ENCODE results near the gene COL4A1.

DNA sequence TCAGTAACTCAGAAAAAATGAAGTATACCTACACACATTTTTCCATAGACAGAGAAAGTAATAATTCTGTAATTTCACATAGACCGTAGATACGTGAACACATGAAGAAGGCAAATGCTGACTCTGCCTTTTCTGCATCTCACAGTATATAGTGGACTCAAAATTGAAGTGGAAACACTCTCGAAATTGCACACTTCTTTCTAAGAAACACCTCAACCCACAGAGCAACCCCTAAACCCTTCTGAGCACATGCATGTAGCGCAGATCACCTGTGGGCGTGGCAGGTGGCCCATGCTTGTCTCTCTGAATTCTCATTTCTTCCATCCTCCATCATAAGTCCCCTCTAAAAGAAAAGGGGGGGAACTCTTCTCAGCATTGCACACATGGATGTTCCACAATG, 34.7 kb downstream of the COL4A1 start:
- TF ChIP-seq EZH2phosphoT487 (IDR thresholded peaks at IDR 0.05; ENCODE audit: insufficient read depth, low read depth) (no peak), EZH2 (IDR thresholded peaks at IDR 0.05; ENCODE audit: insufficient read depth, poor library complexity, severe bottlenecking) (no peak)

Measured in GM23248 (cell line).